Stimulated activated CD8-positive, alpha-beta memory T cell treated with anti-CD3 and anti-CD28 coated beads, Interleukin-15, amount 100 ng/mL, for 1 hour (primary cell): Measurements from ENCODE around the gene ECM1.

ENCODE experiments used
- DNase-seq: peaks from one replicate; pipeline ENCODE4 v3.0.0-alpha.2; 2020; ENCODE audit warnings: low read depth

ECM1 gene

GRCh38 chr1:150545486-150546032 lies 37.6 kb downstream of the ECM1 start:
- DNase-seq = no peak

GRCh38 chr1:150546294-150546937 lies 38.5 kb downstream of the ECM1 start:
- DNase-seq = no peak

DNA sequence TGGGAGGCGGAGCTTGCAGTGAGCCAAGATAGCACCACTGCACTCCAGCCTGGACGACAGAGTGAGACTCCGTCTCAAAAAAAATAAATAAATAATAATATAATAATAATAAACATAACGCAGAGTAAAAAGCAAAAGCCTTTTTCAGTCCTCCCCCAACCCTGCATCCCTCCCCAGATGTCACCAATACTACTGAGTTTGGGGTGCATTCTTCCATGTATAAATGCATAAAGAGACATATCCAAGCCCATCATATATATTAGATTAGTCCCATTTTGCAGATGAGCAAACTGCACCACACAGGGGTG lies 40.4 kb downstream of the ECM1 start:
- no peak for DNase-seq

GRCh38 chr1:150548632-150549495 lies 41.0 kb downstream of the ECM1 start, which contains the start of gene ADAMTSL4:
TSS of gene ADAMTSL4 (plus strand) at chr1:150549408. CDS start at chr1:150552289, 2,881 bp downstream.
- no peak for DNase-seq

GRCh38 chr1:150549496-150550221 lies 41.8 kb downstream of the ECM1 start:
- DNase-seq = no peak

- no peak for DNase-seq
Observed at GRCh38 chr1:150550222-150551050, 42.5 kb downstream of the ECM1 start.

- no peak for DNase-seq
Observed at GRCh38 chr1:150551051-150551783, 43.3 kb downstream of the ECM1 start.

DNA sequence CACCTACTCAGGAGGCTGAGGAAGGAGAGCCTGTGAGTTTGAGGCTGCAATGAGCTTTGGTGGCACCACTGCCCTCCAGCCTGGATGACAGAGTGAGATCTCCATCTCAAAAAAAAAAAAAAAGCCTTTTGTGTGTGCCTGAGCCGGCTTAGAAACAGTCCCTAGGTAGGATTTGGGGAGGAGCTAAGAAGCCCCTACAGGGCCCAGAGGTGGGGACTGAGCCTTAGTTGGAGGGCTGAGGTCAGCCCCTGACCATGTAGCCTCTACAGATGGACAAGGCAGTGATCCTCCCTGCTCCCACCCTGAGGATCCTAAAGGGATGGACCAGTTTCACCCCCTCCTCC lies 43.8 kb downstream of the ECM1 start:
- DNase-seq = no peak

- no peak for DNase-seq
Observed at GRCh38 chr1:150552128-150552910, 44.4 kb downstream of the ECM1 start.

- no peak for DNase-seq
Observed at GRCh38 chr1:150552911-150553289, 45.0 kb downstream of the ECM1 start.

- DNase-seq = no peak
Observed at GRCh38 chr1:150553392-150554085, 45.6 kb downstream of the ECM1 start.

DNA sequence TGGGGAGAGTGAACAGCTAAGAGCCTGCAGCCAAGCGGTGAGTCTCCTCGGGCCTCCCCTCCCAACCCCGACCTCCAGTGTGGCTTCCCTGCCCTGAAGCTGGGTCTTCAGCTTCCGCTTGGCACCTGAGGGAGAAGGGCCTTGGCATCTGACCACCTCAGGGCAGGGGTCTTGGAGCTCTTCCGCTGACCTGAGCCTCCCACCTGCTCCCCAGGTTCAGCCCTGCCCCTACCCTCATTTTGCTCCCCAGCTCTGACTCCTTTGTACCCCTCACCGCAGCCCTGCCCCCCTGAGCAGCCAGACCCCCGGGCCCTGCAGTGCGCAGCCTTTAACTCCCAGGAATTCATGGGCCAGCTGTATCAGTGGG lies 46.2 kb downstream of the ECM1 start:
- DNase-seq = no peak

DNA sequence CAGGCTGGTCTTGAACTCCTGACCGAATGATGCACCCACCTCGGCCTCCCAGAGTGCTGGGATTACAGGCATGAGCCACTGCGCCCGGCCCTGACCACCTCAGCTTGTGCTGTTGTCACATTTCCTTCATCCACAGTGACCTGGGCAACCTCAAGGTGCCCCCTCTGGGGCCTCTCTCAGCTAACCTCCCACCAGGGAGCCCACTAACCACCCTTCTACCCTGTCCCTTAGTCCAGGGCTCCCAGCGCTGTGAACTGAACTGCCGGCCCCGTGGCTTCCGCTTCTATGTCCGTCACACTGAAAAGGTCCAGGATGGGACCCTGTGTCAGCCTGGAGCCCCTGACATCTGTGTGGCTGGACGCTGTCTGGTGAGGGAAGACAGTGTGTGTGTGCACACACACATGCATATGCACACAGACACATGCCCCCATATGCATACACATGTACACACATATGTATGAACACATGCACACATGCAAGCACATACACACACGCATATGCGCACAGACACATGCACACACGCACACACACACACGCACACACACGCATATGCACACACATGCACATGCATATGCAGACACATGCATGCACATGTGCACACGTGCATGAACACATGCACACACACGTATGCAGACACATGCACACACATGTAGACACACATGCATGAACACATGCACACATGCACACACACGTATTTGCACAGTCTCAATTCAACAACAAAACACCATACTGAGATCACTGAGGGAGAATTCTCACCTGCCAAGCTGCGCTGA lies 47.5 kb downstream of the ECM1 start:
- DNase-seq = no peak

- DNase-seq = no peak
Observed at GRCh38 chr1:150555971-150556865, 48.3 kb downstream of the ECM1 start.

GRCh38 chr1:150557065-150557600 lies 49.2 kb downstream of the ECM1 start:
- no peak for DNase-seq

GRCh38 chr1:150557813-150558212 lies 49.9 kb downstream of the ECM1 start:
- DNase-seq = no peak

GRCh38 chr1:150558303-150558704 lies 50.4 kb downstream of the ECM1 start:
- no peak for DNase-seq
